ENCODE measurements around the gene RAD18.

Gene RAD18

GRCh38 chr3:8853081-8853480 lies 110.2 kb downstream of the RAD18 start:
- TF ChIP-seq SIN3A (IDR thresholded peaks at IDR 0.05; ENCODE audit: borderline replicate concordance, insufficient read depth, low read length) (no peak), TAF1 (IDR thresholded peaks at IDR 0.05; ENCODE audit: borderline replicate concordance, insufficient read depth, low read length) (no peak), POLR2AphosphoS5 (IDR thresholded peaks at IDR 0.05; ENCODE audit: low read depth, low read length) (no peak), FOXP2 (optimal IDR thresholded peaks at IDR 0.05; ENCODE audit: borderline replicate concordance, extremely low read depth, extremely low read length, insufficient read depth) (no peak), REST (IDR thresholded peaks at IDR 0.05; ENCODE audit: insufficient read depth in 1 of 2, low read depth in 2 of 2, low read length in 2 of 2) (no peak)

- TF ChIP-seq FOXP2 (optimal IDR thresholded peaks at IDR 0.05; ENCODE audit: borderline replicate concordance, extremely low read depth, extremely low read length, insufficient read depth) (no peak), SIN3A (IDR thresholded peaks at IDR 0.05; ENCODE audit: borderline replicate concordance, insufficient read depth, low read length) (no peak), POLR2AphosphoS5 (IDR thresholded peaks at IDR 0.05; ENCODE audit: low read depth, low read length) (no peak), REST (IDR thresholded peaks at IDR 0.05; ENCODE audit: insufficient read depth in 1 of 2, low read depth in 2 of 2, low read length in 2 of 2) (no peak), TAF1 (IDR thresholded peaks at IDR 0.05; ENCODE audit: borderline replicate concordance, insufficient read depth, low read length) (no peak)
Observed at GRCh38 chr3:8852511-8852910, 110.8 kb downstream of the RAD18 start.

GRCh38 chr3:8851703-8852102 lies 111.6 kb downstream of the RAD18 start:
- no peak for TF ChIP-seq FOXP2 (optimal IDR thresholded peaks at IDR 0.05; ENCODE audit: borderline replicate concordance, extremely low read depth, extremely low read length, insufficient read depth)
- TF ChIP-seq SIN3A (IDR thresholded peaks at IDR 0.05; ENCODE audit: borderline replicate concordance, insufficient read depth, low read length): no peak
- TF ChIP-seq REST (IDR thresholded peaks at IDR 0.05; ENCODE audit: insufficient read depth in 1 of 2, low read depth in 2 of 2, low read length in 2 of 2): no peak
- TF ChIP-seq TAF1 (IDR thresholded peaks at IDR 0.05; ENCODE audit: borderline replicate concordance, insufficient read depth, low read length): no peak
- no peak for TF ChIP-seq POLR2AphosphoS5 (IDR thresholded peaks at IDR 0.05; ENCODE audit: low read depth, low read length)

GRCh38 chr3:8848696-8849131 lies 114.6 kb downstream of the RAD18 start:
- TF ChIP-seq SIN3A (IDR thresholded peaks at IDR 0.05; ENCODE audit: borderline replicate concordance, insufficient read depth, low read length): no peak
- no peak for TF ChIP-seq FOXP2 (optimal IDR thresholded peaks at IDR 0.05; ENCODE audit: borderline replicate concordance, extremely low read depth, extremely low read length, insufficient read depth)
- TF ChIP-seq POLR2AphosphoS5 (IDR thresholded peaks at IDR 0.05; ENCODE audit: low read depth, low read length): no peak
- TF ChIP-seq TAF1 (IDR thresholded peaks at IDR 0.05; ENCODE audit: borderline replicate concordance, insufficient read depth, low read length): no peak
- no peak for TF ChIP-seq REST (IDR thresholded peaks at IDR 0.05; ENCODE audit: insufficient read depth in 1 of 2, low read depth in 2 of 2, low read length in 2 of 2)

GRCh38 chr3:8847317-8847716 lies 116.0 kb downstream of the RAD18 start:
- TF ChIP-seq TAF1 (IDR thresholded peaks at IDR 0.05; ENCODE audit: borderline replicate concordance, insufficient read depth, low read length) (no peak), SIN3A (IDR thresholded peaks at IDR 0.05; ENCODE audit: borderline replicate concordance, insufficient read depth, low read length) (no peak), FOXP2 (optimal IDR thresholded peaks at IDR 0.05; ENCODE audit: borderline replicate concordance, extremely low read depth, extremely low read length, insufficient read depth) (no peak), POLR2AphosphoS5 (IDR thresholded peaks at IDR 0.05; ENCODE audit: low read depth, low read length) (no peak), REST (IDR thresholded peaks at IDR 0.05; ENCODE audit: insufficient read depth in 1 of 2, low read depth in 2 of 2, low read length in 2 of 2) (no peak)
